CD4-positive, alpha-beta T cell treated with Interleukin-6 at 100 ng/mL for 8 hours (primary cell): ENCODE measurements around the gene DHRS3.
"Not testable (repeated sequence)": the region's sequence is repeated elsewhere in the genome, so short reads cannot be mapped to it uniquely, and the experiment has no call there.

Experiments used
- DNase-seq: peaks from one replicate; pipeline ENCODE4 v3.0.0-alpha.2; 2020; ENCODE audit warnings: mixed read lengths, low spot score

The DHRS3 gene

GRCh38 chr1:12617901-12618660, at the start of gene DHRS3:
DHRS3 (minus strand) TSS chr1:12618210; CDS start chr1:12617348, 862 bp downstream.
- peak; percentile 63 for DNase-seq

- DNase-seq = no peak
These were observed 48.2 kb upstream of the DHRS3 start for GRCh38 chr1:12666141-12666735.

GRCh38 chr1:12665511-12665910, 47.5 kb upstream of the DHRS3 start:
- DNase-seq = no peak

GRCh38 chr1:12662556-12662955, 44.5 kb upstream of the DHRS3 start:
- no peak for DNase-seq

GRCh38 chr1:12661606-12662219, 43.7 kb upstream of the DHRS3 start:
- no peak for DNase-seq

- DNase-seq = peak; percentile 70
These were observed 40.8 kb upstream of the DHRS3 start for GRCh38 chr1:12658531-12659453.

GRCh38 chr1:12657885-12658512, 40.0 kb upstream of the DHRS3 start:
- not testable (repeated sequence) for DNase-seq

GRCh38 chr1:12657060-12657884, 39.3 kb upstream of the DHRS3 start:
- DNase-seq = no peak

GRCh38 chr1:12656575-12656974, 38.6 kb upstream of the DHRS3 start:
- no peak for DNase-seq

GRCh38 chr1:12654657-12655056, 36.6 kb upstream of the DHRS3 start:
- DNase-seq = no peak

GRCh38 chr1:12654004-12654567, 36.1 kb upstream of the DHRS3 start:
- DNase-seq = no peak

- no peak for DNase-seq
These were observed 32.0 kb upstream of the DHRS3 start for GRCh38 chr1:12649971-12650421.

- no peak for DNase-seq
These were observed 30.7 kb upstream of the DHRS3 start for GRCh38 chr1:12648741-12649140.

GRCh38 chr1:12645401-12645800, 27.4 kb upstream of the DHRS3 start:
- DNase-seq = not testable (repeated sequence)

- no peak for DNase-seq
These were observed 26.8 kb upstream of the DHRS3 start for GRCh38 chr1:12644829-12645228.

GRCh38 chr1:12644237-12644636, 26.2 kb upstream of the DHRS3 start:
- DNase-seq = no peak

- no peak for DNase-seq
These were observed 25.8 kb upstream of the DHRS3 start, which contains the start of gene AADACL4 for GRCh38 chr1:12643785-12644184. AADACL4 (plus strand) TSS chr1:12644085; CDS start chr1:12644547, 462 bp downstream.

GRCh38 chr1:12643079-12643478, 25.1 kb upstream of the DHRS3 start:
- no peak for DNase-seq

GRCh38 chr1:12640958-12641272, 22.9 kb upstream of the DHRS3 start:
- DNase-seq = no peak

- DNase-seq = no peak
These were observed 22.4 kb upstream of the DHRS3 start for GRCh38 chr1:12640237-12640957.
